GM23338 (cell line): ENCODE measurements around the gene ZBTB7B. TPM values are rescaled to one million over a fixed set of nuclear protein-coding genes. Genes with fewer than 3 reads are reported as not detected.

ENCODE experiments used
- ATAC-seq: fragments of 200-7000 bp; cut with Tn5 transposase; 3 replicates; pipeline ENCODE4 v1.9.1; 2020
- DNase-seq: peaks from one replicate; pipeline ENCODE4 v3.0.0-alpha.2; 2015; ENCODE audit warnings: low spot score
- H2AFZ ChIP-seq: fragments of 200-600 bp; sonication (generic); 2 replicates; pipeline ENCODE4 v1.8.0; 2016; ENCODE audit warnings: antibody characterized with exemption, mild to moderate bottlenecking, moderate library complexity
- H3F3A ChIP-seq: fragments of 200-600 bp; sonication (generic); replicated peaks from 2 replicates; pipeline ENCODE4 v1.8.0; 2017; ENCODE audit warnings: antibody characterized with exemption, mixed run types, low read depth
- H3K27ac ChIP-seq: fragments of 200-600 bp; sonication (generic); 2 replicates; pipeline ENCODE4 v1.6.1; 2016; ENCODE audit warnings: low read depth
- H3K27me3 ChIP-seq: fragments of 200-600 bp; sonication (generic); 2 replicates; pipeline ENCODE4 v1.8.0; 2016; ENCODE audit warnings: mild to moderate bottlenecking, mixed run types, moderate library complexity; ENCODE audit not compliant: insufficient read depth
- H3K36me3 ChIP-seq: fragments of 200-600 bp; sonication (generic); 2 replicates; pipeline ENCODE4 v1.8.0; 2016; ENCODE audit warnings: mild to moderate bottlenecking; ENCODE audit not compliant: insufficient read depth
- H3K4me1 ChIP-seq: fragments of 200-600 bp; sonication (generic); 2 replicates; pipeline ENCODE4 v1.8.0; 2016; ENCODE audit warnings: mild to moderate bottlenecking, moderate library complexity; ENCODE audit not compliant: insufficient read depth
- H3K4me2 ChIP-seq: fragments of 200-600 bp; sonication (generic); 2 replicates; pipeline ENCODE4 v1.7.1; 2017; ENCODE audit warnings: mixed run types
- H3K4me3 ChIP-seq: fragments of 200-600 bp; sonication (generic); 2 replicates; pipeline ENCODE4 v1.6.1; 2016; ENCODE audit warnings: mixed run types
- H3K79me2 ChIP-seq: fragments of 200-600 bp; sonication (generic); replicated peaks from 2 replicates; pipeline ENCODE4 v1.8.0; 2017; ENCODE audit warnings: mild to moderate bottlenecking; ENCODE audit not compliant: insufficient read depth
- H3K9me2 ChIP-seq: fragments of 200-600 bp; sonication (generic); 2 replicates; pipeline ENCODE4 v1.8.0; 2017; ENCODE audit not compliant: insufficient read depth
- H4K20me1 ChIP-seq: fragments of 200-600 bp; sonication (generic); replicated peaks from 2 replicates; pipeline ENCODE4 v1.8.0; 2017; ENCODE audit warnings: mild to moderate bottlenecking; ENCODE audit not compliant: insufficient read depth
- H3K27ac Mint-ChIP-seq: 2 replicates; pipeline ENCODE4 v1.8.0; 2020; ENCODE audit warnings: inconsistent platforms, mild to moderate bottlenecking, moderate library complexity, mixed read lengths
- H3K27me3 Mint-ChIP-seq: 3 replicates; pipeline ENCODE4 v1.8.0; 2022; ENCODE audit warnings: low read depth, mild to moderate bottlenecking, moderate library complexity, mixed read lengths, inconsistent platforms; ENCODE audit not compliant: insufficient read depth, poor library complexity
- H3K36me3 Mint-ChIP-seq: 3 replicates; pipeline ENCODE4 v1.8.0; 2021; ENCODE audit warnings: low read depth, mild to moderate bottlenecking, inconsistent platforms, moderate library complexity, mixed read lengths
- H3K4me1 Mint-ChIP-seq: 3 replicates; pipeline ENCODE4 v1.8.0; 2020; ENCODE audit warnings: mild to moderate bottlenecking, inconsistent platforms, mixed read lengths
- H3K4me3 Mint-ChIP-seq: 3 replicates; pipeline ENCODE4 v1.8.0; 2021; ENCODE audit warnings: moderate library complexity, mild to moderate bottlenecking, inconsistent platforms, mixed read lengths
- H3K9me3 Mint-ChIP-seq: 3 replicates; pipeline ENCODE4 v1.8.0; 2020; ENCODE audit warnings: moderate library complexity, mild to moderate bottlenecking, inconsistent platforms, mixed read lengths
- EZH2 ChIP-seq: fragments of 200-600 bp; sonication (generic); IDR thresholded peaks from one replicate; pipeline ENCODE4 v1.8.0; 2017; ENCODE audit warnings: antibody characterized with exemption, mild to moderate bottlenecking, low read depth; ENCODE audit not compliant: unreplicated experiment
- EZH2phosphoT487 ChIP-seq: fragments of 200-600 bp; sonication (generic); IDR thresholded peaks from one replicate; pipeline ENCODE4 v1.8.1; 2018; ENCODE audit warnings: antibody characterized with exemption; ENCODE audit not compliant: unreplicated experiment
- ZNF114 ChIP-seq: fragments of 250-450 bp; sonication (Bioruptor Pico); IDR thresholded peaks from 2 replicates; pipeline ENCODE4 v1.5.0; 2020; ENCODE audit warnings: mild to moderate bottlenecking, moderate library complexity
- ZNF331 ChIP-seq: fragments of 250-450 bp; sonication (Bioruptor Pico); IDR thresholded peaks from 2 replicates; pipeline ENCODE4 v1.5.0; 2020; ENCODE audit warnings: low read depth, mild to moderate bottlenecking, moderate library complexity
- ZNF462 ChIP-seq: fragments of 250-450 bp; sonication (Bioruptor Pico); IDR thresholded peaks from 2 replicates; pipeline ENCODE4 v1.5.0; 2020; ENCODE audit warnings: mild to moderate bottlenecking, moderate library complexity
- polyA plus RNA-seq: library from polyadenylated mRNA; unstranded; fragments of >200 nt; fragmentation: Nextera tagmentation; extraction: Ambion mirVana; gene quantifications from 2 replicates; pipeline ENCODE4 v1.2.1, GENCODE V29; 2016
- total RNA-seq: library from RNA; depleted of rRNA; stranded (reverse); fragments of >200 nt; shearing (Covaris generic); gene quantifications from 2 replicates; pipeline ENCODE4 v1.2.3, GENCODE V29; 2014
- TF ChIP-seq, protein P1 (sequence below), 2 experiments: fragments of 200-600 bp in 1 of 2; sonication (generic) in 1 of 2; conservative IDR thresholded peaks; 2 replicates each; pipeline versions ENCODE4 v1.5.1 to v1.6.1; 2016 to 2017; ENCODE audit warnings: antibody characterized with exemption in 2 of 2, low read depth in 2 of 2, mild to moderate bottlenecking in 2 of 2, moderate library complexity in 1 of 2
- TF ChIP-seq, protein P2 (sequence below): IDR thresholded peaks from 2 replicates; pipeline ENCODE4 v1.6.1; 2016; ENCODE audit warnings: antibody characterized with exemption

The ZBTB7B gene
- total and polyA plus RNA-seq, 2 experiments from 2014 or later = 3.6 to 32.6 TPM

DNA sequence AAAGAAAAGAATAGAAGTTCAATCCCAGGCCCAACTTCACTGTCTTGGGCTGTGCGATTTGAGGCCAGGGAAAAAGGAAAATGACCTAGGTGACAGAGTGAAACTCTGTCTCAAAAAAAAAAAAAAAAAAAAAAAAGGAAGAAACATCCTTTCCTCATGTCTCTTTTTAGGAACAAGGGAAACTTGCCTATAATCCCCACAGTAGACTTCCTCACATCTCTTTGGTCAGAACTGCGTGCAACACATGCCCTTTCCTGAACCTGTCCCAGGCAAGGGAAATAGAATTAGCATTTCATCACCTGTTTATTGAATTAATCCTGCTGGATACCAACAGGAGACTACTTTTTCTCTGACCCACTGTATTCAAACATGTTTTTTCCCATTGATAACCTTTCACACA lies 33.3 kb downstream of the ZBTB7B start:
- Mint-ChIP-seq H3K4me3 (no peak overlapping the region), H3K27ac (no peak overlapping the region), H3K9me3 (no peaks in the 10 kb centered on the region), H3K27me3 (peaks cover 11% of the 10 kb centered on the region), H3K4me1 (no peaks in the 10 kb centered on the region; the same call in 2 of the 3 replicates), H3K36me3 (no peaks in the 10 kb centered on the region)
- Histone ChIP-seq H3F3A (no peaks in the 10 kb centered on the region), H3K27me3 (no peaks in the 10 kb centered on the region), H3K4me1 (no peaks in the 10 kb centered on the region), H4K20me1 (no peaks in the 10 kb centered on the region), H2AFZ (no peak overlapping the region), H3K27ac (no peak overlapping the region), H3K36me3 (no peaks in the 10 kb centered on the region), H3K4me3 (no peak overlapping the region), H3K9me2 (no peaks in the 10 kb centered on the region), H3K4me2 (no peak overlapping the region), H3K79me2 (no peaks in the 10 kb centered on the region)
- DNase-seq = no peak
- TF ChIP-seq EZH2 (no peak), ZNF114 (CRISPR knock-in tag) (no peak), ZNF462 (CRISPR knock-in tag) (no peak), EZH2phosphoT487 (no peak), ZNF331 (no peak)
- TF ChIP-seq, protein P1, sequence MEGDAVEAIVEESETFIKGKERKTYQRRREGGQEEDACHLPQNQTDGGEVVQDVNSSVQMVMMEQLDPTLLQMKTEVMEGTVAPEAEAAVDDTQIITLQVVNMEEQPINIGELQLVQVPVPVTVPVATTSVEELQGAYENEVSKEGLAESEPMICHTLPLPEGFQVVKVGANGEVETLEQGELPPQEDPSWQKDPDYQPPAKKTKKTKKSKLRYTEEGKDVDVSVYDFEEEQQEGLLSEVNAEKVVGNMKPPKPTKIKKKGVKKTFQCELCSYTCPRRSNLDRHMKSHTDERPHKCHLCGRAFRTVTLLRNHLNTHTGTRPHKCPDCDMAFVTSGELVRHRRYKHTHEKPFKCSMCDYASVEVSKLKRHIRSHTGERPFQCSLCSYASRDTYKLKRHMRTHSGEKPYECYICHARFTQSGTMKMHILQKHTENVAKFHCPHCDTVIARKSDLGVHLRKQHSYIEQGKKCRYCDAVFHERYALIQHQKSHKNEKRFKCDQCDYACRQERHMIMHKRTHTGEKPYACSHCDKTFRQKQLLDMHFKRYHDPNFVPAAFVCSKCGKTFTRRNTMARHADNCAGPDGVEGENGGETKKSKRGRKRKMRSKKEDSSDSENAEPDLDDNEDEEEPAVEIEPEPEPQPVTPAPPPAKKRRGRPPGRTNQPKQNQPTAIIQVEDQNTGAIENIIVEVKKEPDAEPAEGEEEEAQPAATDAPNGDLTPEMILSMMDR (conservative IDR thresholded peaks at IDR 0.05; ENCODE audit: low read depth in 2 of 2) = no peak
- TF ChIP-seq, protein P2, sequence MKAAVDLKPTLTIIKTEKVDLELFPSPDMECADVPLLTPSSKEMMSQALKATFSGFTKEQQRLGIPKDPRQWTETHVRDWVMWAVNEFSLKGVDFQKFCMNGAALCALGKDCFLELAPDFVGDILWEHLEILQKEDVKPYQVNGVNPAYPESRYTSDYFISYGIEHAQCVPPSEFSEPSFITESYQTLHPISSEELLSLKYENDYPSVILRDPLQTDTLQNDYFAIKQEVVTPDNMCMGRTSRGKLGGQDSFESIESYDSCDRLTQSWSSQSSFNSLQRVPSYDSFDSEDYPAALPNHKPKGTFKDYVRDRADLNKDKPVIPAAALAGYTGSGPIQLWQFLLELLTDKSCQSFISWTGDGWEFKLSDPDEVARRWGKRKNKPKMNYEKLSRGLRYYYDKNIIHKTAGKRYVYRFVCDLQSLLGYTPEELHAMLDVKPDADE = no peak
- no peak for ATAC-seq
